Eye (tissue), 1 donor: ENCODE measurements around the gene APOLD1.
"Not testable (repeated sequence)": the region's sequence is repeated elsewhere in the genome, so short reads cannot be mapped to it uniquely, and the experiment has no call there.

Source experiments
- DNase-seq: peaks from one replicate; pipeline ENCODE4 v3.0.0-alpha.2; 2015

The APOLD1 gene

DNA sequence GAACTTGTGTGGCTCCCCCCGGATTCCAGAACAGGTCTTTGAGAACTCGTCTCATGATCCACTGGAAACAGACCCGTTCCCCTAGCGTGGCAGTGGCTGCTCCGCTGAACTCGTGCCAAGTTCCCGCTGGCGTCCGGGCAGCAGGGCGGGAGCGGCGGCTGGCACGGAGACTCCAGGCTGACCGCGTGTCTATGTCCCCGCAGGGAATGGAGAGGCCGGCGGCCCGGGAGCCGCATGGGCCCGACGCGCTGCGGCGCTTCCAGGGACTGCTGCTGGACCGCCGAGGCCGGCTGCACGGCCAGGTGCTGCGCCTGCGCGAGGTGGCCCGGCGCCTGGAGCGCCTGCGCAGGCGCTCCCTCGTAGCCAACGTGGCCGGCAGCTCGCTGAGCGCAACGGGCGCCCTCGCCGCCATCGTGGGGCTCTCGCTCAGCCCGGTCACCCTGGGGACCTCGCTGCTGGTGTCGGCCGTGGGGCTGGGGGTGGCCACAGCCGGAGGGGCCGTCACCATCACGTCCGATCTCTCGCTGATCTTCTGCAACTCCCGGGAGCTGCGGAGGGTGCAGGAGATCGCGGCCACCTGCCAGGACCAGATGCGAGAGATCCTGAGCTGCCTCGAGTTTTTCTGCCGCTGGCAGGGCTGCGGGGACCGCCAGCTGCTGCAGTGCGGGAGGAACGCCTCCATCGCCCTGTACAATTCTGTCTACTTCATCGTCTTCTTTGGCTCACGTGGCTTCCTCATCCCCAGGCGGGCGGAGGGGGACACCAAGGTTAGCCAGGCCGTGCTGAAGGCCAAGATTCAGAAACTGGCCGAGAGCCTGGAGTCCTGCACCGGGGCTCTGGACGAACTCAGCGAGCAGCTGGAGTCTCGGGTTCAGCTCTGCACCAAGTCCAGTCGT lies 1.5 kb downstream of the APOLD1 start:
- peak; percentile 93 for DNase-seq

DNA sequence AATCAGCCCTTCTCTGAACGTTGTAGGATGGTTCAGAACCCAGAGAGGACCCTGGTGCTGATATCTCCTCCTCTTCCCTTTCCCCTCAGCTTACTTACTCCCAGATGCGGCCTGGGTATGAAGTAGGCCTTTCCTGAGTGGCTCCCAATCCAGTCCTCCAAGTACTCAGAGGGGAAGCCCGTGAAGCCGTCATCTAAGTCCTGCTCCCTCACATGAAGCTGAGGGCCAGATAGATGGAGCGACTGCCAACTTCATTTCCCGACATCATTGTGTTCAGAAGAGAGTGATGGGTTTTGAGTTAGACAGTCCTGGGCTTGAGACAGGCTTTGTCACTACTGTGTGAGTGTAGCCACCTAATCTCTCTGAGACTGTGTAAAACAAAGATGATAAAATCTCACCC lies 2.7 kb downstream of the APOLD1 start:
- DNase-seq = peak; percentile 24

DNA sequence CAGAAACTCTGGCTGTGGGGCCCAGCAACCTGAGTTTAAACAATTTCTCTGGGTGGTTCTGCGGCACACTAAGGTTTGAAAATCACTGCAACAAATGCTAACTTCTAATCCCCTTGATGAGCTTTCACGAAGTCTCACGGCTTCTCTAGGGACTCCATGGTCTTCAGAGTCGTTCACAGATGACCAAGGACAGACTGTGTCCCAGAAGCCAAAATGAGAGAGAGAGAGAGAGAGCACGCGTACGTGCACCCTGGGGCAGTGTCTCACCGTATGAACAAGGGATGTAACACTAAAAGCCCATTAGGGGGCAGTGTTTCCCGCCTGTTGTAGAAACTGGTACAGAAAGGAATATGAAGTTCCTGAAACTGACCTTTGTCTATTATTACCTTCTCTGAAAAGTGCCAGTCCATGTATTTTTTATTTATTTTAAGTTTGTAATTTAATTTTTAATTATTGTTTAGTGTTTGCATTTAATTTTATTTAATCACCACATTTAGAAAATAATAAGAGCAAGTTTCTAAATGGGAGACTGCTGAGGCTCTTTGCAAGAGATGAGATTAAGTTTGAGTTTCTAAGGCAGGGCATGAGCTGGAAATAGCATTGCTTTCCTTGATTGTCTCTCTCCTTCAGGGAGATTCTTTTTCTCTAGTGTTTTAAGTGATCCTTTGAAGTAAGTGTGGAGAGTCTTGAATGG lies 3.4 kb downstream of the APOLD1 start:
- DNase-seq = peak; percentile 88

DNA sequence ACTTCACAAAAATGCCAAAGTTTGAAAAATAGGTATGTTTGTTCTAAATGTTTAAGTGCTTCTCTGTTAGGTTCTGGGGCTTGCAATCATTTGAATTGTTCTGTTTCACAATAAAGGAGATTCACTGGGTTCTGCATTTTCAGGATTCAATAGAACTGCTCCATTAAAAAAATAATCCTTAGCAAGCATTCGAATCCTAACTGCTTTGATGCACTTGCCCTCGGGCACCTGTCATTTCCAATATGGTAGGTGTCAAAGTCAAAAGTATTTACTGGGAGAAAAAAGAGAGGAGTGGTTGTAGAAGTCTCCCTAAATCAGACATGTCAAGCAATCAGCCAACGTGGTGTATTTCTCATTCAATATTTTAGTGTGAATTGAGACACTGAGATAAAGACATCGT lies 5.5 kb downstream of the APOLD1 start:
- DNase-seq = no peak

DNA sequence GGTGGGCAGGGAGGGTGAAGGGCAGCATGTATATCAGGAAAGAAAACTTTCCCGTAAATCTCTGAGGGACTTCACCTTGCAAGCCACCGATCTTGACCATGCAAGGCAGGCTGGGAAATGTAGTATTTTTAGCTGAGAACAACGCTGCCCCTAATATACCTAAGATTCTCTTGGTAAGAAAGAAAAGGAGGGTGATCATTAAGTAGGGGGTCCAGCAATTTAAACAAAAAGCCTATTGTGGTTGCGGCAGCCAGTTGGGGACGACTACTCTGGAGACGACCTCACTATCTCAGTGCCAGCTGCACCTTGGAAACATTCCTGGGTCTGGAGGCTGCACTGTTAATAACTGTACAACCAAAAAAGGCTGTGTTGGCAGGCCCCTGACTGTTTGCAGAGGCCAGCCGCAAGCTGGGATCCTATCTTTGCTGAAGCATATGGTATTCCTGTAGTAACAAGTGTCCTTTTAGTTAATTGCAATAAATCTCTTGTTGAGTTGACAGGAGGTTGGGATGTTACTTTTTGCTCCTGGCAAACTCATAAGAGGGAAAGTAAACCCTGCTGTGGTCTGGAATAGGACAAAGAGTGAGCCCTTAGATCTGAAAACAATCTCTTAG lies 6.4 kb downstream of the APOLD1 start:
- peak; percentile 57 for DNase-seq

DNA sequence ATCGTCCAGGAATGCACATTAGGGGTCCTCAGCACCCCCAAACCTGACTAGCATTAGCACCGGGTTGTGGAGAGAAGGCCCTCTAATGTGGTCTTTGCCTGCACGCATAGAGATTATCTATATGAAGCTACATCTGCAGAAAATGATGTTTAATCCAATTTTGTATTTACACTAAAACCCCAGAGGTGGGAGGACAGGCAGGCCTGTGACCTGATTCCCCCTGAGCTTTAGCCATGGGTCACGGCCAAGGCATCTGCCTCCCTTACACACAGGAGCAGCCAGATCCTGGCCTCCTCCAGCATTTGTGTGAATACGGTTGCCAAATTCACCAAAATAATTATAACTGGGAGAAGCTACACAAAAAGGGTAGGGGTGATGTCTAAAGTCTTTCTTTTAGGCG lies 7.0 kb downstream of the APOLD1 start:
- DNase-seq = no peak

DNA sequence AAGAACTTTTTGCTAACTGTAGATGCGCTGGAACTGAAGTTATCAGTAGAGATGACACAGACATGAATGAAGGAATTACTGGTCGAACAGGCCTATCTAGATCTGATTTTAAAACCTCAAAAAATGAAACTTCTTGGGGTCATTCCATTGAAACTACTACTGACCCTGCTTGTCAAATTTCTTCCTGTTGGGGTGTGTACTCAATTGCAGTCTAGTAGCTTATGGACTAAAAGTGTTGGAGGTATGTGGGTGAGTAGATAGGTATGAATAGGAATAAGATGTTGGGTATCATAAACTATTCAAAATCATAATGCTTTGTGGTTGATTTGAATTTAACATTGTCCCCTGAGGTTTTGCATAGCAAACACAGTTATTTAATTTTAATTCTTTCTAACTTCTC lies 9.2 kb downstream of the APOLD1 start:
- no peak for DNase-seq

DNA sequence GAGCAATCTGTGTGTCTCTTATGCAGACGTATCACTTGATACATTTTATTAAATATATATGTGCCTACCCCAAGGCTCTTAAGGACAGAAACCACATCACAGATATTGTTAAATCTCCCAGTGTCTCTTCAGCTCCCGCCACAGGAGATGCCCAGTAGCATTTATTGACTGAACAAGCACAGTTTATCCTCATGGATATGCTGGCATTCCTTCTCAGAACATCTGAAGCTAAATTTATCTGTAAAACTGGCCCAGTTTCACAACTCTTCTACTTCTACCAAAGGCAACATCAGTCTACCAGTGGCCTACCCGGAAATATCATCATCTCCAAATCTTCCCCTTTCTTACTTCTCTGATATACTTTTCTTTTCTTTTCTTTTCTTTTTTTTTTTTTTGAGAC lies 10.7 kb downstream of the APOLD1 start:
- no peak for DNase-seq

DNA sequence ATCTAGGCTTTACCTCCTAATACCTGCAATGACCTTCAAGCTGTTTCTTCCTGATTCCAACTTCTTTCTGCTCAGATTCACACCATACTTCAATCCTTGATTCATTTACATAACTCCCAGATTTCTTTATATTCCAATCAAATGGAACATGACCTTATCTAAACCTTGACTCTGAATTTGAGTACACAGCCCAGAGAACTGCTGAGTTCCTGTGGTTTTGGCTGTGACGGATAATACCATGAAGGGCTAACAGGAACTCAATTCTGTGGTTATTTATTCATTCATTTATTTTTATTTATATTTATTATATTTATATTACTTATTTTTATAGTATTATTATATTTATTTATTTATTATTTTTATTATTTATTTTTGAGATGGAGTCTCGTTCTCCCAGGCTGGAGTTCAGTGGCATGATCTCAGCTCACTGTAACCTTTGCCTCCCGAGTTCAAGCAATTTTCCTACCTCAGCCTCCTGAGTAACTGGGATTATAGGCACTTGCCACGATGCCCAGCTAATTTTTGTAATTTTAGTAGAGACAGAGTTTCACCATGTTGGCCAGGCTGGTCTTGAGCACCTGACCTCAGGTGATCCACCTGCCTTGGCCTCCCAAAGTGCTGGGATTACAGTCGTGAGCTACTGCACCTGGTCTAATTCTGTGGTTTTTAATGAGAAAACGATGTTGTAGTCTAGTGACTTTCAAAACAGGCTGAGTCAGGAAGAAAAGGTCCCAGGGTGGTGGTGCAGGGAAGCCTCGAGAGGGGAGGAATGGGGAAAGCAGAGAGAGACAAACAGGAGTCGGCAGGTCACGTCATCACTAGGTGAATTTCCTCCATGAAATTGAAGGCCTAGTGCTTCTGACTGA lies 11.7 kb downstream of the APOLD1 start:
- DNase-seq = no peak

DNA sequence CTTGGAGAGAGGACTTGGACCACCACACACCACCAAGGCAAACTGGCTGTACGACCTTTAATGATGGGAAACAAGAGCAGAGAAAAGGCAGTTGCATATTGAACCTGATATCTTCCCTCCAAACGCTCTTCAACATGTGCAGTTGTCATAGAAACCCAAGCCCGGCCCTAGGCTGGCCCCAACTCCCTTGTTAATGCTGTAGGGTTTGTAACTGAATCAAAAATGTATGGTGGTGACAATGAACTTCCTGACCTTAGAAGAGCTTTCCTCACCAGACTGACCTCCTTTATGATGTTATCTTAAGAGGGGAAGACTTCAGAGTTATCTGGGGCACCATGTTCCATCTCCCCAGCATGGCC lies 12.3 kb downstream of the APOLD1 start:
- no peak for DNase-seq

DNA sequence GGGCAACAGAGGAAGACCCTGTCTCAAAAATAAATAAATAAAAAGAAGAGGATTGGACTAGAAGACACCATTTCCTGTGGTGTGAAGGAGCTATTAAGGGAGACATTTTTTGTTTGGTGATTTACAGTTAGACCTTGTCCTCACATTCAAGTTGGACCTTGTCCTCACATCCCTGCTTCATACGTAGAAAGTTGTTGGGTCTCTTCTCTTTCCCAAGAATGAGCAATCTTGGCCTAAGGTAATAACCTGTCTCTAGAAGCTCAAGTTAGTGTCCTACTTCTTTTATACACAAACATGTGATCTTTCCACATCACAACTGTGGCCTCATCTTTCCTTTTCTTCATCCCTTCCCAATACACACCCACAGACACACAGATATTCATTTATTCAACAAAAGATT lies 13.0 kb downstream of the APOLD1 start:
- DNase-seq = no peak

DNA sequence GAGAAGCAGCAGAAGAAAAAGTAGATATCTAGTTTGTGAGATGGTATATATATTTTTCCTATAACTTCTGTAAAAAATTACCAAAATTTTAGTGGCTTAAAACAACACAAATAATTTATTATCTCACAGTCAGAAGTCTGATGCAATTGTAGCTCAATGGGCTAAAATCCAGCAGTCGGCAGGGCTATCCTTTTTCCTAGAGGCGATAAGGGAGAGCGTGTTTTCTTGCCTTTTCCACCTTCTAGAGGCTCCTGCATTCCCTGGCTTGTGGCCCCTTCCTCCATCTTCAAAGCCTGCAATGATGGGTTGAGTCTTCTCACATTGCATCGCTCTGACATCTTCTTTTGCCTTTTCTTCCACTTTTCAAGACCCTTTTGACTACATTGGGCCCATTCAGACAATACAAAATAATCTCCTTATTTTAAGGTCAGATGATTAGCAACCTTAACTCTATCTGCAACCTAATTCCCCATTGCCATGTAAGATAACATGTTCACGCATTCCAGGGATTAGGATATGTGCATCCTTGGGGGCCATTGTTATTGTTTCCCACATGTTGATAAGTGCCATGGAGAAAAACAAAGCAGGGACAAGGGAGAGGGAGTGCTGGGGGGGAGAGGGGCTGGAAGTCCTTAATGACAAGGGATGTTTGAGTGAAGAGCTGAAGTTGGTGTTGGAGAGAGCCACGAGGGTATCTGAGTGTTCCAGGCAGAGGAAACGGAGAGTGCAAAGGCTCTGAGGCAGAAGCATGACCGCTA lies 13.9 kb downstream of the APOLD1 start:
- DNase-seq = no peak

DNA sequence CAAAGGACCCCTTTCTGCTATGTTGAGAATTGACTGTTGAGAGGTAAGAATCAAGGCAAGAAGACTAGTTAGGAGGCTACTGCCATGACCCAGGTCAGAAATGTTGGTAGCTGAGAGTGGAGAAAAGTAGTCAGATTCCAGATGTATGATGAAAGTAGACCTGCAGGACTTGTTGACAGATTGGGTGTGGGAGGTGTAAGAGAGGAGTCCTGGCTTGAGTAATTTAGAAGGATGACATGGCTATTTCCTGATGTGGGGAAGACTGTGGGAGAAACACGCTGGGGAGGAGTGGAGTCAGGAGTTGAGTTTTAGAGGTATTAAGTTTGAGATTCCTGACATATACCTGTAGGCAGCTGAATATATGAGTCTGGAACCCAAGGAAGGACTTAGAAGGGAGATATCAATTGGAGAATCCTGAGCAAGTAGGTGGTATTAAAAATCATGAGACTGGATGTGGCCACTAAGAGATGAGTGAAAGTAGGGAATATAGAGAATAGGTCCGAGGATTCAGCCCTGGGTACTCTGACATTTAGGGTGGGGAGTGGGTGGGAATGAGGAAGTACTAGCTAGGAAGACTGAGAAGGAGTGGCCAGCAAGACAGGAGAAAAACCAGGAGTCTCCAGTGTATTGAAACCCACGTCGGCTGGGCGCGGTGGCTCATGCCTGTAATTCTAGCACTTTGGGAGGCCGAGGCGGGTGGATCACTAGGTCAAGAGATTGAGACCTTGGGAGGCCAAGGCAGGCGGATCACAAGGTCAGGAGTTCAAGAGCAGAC lies 15.1 kb downstream of the APOLD1 start:
- no peak for DNase-seq

DNA sequence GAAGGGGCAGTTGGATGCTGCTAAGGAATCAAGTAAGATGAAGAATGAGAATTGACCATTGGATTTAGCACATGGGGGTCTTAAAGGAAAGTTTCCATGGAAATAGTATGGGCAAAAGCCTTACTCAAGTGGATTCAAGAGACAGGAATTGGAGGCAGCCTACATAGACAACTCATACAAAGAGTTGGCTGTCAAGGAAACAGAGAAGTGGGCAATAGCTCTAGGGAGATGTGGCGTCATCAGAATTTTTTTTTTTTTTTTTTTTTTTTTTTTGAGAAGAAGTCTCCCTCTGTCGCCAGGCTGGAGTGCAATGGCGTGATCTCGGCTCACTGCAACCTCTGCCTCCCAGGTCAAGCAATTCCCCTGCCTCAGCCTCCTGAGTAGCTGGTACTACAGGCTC lies 16.2 kb downstream of the APOLD1 start:
- not testable (repeated sequence) for DNase-seq

DNA sequence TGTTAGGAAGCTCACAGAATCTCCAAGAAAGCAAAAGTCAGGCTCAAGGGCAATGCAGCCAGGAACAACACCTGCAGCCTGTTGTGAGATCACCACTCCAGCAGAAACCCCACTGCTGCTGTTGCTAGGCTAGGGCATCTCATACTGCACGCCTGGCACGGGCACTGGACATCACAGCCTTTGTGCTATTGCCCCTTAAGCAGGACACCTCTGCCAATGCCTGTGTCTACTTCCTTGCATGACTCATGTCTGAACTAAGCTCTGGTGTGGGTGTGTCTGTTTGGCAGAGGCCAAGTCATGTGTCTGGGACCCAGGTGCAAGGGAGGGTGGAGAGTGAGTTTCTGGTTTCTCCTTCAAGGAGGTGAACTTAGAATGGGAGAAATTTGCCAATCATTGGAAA lies 17.7 kb downstream of the APOLD1 start:
- no peak for DNase-seq

DNA sequence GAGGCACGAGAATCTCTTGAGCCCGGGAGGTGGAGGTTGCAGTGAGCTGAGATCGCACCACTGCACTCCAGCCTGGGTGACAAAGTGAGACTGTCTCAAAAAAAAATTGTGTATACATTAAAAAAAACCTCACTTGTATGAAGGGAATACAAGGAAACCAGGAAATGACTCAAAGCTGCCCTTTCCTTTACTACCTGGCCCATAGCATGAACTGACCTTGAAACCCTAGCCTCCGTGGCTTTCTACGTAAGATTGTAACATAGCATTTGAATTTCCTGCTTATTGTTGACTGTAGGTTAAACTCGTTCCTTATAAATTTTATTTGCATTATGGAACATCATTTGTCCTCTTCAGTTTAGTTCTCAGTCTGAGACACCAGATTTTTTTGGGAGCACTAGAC lies 18.6 kb downstream of the APOLD1 start:
- DNase-seq = no peak

DNA sequence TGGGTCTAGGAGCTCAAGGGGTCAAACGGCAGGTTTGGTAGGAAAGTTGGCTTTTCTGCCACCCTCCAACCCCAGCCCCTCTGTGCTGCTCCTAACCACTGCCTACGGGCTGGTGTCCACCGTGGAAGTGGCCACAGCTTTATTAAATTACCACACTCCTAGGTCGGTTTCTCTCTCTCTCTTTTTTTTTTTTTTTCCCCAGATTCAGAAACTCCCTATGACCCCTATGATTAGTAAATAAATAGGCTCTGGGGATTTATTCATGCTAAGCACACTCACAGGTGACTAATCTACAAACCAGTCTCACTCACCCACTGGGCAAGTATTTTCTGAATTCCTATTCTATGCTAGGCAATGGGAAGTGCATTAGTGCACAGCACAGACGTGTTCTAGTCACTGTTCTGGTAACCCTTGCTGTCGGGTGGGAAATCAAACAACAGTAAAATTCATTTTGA lies 19.0 kb downstream of the APOLD1 start:
- no peak for DNase-seq

DNA sequence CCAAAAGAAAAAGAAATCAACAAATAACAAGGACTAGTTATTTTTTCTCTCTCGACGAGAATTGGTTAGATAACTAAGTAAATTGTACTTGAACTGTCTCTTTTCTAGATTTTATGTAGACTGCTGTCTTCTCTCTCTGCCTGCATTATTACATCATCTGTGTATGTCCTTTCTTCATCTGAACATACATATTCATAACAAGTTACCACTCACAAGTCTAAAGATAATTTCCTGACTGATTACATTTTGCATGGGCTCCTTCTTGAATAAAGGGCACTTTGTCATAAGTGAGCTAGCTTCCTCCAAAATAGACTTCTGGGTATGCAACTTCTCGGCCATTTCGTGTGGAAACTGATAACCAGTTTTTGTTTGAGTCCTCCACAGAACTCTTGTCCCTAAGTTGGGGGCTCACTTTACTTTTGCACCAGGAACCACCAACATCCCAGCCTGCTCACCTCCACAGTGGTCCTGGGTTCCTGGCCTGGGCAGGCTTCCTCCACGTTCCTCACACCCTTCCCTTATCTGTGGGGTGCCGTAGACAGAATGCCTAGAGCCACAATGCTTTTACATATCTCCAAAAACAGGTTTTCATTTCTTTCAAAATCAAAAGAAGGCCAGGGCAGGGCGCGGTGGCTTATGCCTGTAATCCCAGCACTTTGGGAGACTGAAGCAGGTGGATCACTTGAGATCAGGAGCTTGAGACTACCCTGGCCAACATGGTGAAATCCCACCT lies 21.5 kb downstream of the APOLD1 start:
- no peak for DNase-seq

DNA sequence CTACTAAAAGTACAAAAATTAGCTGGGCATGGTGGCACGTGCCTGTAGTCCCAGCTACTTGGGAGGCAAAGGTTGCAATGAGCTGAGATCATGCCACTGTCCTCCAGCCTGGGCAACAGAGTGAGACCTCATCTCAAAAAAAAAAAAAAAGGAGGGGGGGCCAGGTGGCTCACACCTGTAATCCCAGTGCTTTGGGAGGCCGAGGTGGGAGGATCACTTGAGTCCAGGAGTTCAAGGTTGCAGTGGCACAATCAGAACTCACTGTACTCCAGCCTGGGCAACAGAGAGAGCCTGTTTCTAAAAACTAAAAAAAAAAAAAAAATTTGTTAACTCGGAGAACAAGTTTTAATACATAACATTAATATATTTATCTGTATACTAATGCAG lies 22.1 kb downstream of the APOLD1 start:
- DNase-seq = not testable (repeated sequence)

DNA sequence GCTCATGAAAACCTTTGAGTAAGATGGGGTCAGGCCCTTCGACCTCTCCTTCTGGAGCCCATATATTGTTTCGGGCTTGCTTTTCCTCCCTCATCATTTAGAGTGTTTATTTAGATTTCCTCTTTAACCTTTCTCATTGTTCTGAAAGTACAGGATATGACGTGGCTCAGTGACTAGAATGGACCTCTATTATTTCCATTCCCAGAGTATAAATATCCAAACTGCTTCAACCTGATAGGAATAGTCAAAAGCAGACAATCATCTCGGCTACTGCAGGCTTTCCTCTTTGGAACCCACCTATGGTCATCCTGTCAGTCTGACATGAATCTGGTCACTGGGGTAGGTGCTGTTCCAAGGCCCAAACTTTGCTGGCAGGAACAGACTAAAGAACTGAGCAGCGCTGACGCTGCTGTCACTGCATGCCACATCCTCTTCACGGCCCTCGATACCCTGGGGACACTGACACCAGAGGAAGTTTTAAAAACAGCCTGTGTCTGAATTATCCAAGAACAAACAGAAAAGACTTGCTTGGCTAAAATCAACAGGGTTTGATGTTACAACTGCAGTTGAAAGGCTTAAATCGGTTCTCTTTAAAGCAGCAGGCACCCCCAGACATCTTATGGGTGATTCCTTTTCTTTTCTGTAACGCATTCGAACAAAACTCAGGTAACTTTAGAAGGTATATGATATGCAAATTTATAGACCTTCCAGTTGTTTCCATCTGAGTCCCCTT lies 22.7 kb downstream of the APOLD1 start:
- peak; percentile 34 for DNase-seq
